Transverse colon (tissue), 4 donors: Measurements from ENCODE around the gene AACS. TPM values are rescaled to one million over a fixed set of nuclear protein-coding genes. Genes with fewer than 3 reads are reported as not detected.
A peak's percentile ranks its signal among the peaks of the same experiment; 100 is the strongest.

Experiments
- DNase-seq: peaks from one replicate; pipeline ENCODE4 v3.0.0-alpha.2; 2019
- H3K27ac ChIP-seq, 4 donors: fragments of 200-600 bp; sonication (generic); 2 replicates each; pipeline ENCODE4 v1.5.1; 2016 to 2018; ENCODE audit warnings: inconsistent platforms in 4 of 4
- H3K27me3 ChIP-seq: fragments of 200-600 bp; sonication (generic); 2 replicates; pipeline ENCODE4 v1.5.1; 2017; ENCODE audit warnings: inconsistent platforms
- H3K36me3 ChIP-seq, 4 donors: fragments of 200-600 bp; sonication (generic); 2 replicates each; pipeline ENCODE4 v1.5.1; 2017 to 2019; ENCODE audit warnings: inconsistent platforms in 4 of 4
- H3K4me1 ChIP-seq, 4 donors: fragments of 200-600 bp; sonication (generic); 2 replicates each; pipeline ENCODE4 v1.5.1; 2017 to 2020; ENCODE audit warnings: inconsistent platforms in 4 of 4
- H3K4me3 ChIP-seq, 4 donors: fragments of 200-600 bp; sonication (generic); 1 replicate in 1 of 4; 2 replicates in 3 of 4; pipeline versions ENCODE4 v1.5.1 to v1.6.1; 2017 to 2019; ENCODE audit warnings: inconsistent platforms in 4 of 4
- H3K9me3 ChIP-seq, 2 donors: fragments of 200-600 bp; sonication (generic); 2 replicates each; pipeline ENCODE4 v1.5.1; 2017 to 2019; ENCODE audit warnings: inconsistent platforms in 2 of 2
- EP300 ChIP-seq: sonication (generic); formaldehyde crosslinking; IDR thresholded peaks from one replicate; pipeline ENCODE4 v1.6.1; 2017; ENCODE audit warnings: antibody characterized with exemption, low read depth
- POLR2A ChIP-seq: fragments of 450-650 bp; IDR thresholded peaks from one replicate; pipeline ENCODE4 v1.6.1; 2016; ENCODE audit warnings: antibody characterized with exemption, mild to moderate bottlenecking, moderate library complexity
- POLR2AphosphoS5 ChIP-seq, 3 donors: sonication (generic); formaldehyde crosslinking; IDR thresholded peaks; one replicate each; pipeline ENCODE4 v1.6.1; 2016; ENCODE audit warnings: antibody characterized with exemption in 3 of 3
- whole genome bisulfite sequencing, 2 donors: methylation state at CpG; one replicate each; pipeline ENCODE4 v1.1.5; 2018; ENCODE audit warnings: low coverage in 1 of 2; 5-methylcytosine and 5-hydroxymethylcytosine counted together
- in situ Hi-C, 4 donors: fragments of 200-750 bp; cut with MboI; loops; one replicate each; pipeline versions ENCODE4 v1.15.0 to v1.15.1; 2017; ENCODE audit warnings: low sequenced_read_pairs in 3 of 4, low pct_ligation_motif_present in 1 of 4, low pct_unique_long_range_greater_than_20kb in 1 of 4
- intact Hi-C: fragments of 100-400 bp; cut with DNase I; formaldehyde crosslinking; loops from one replicate; pipeline ENCODE4 v1.15.1; 2023; ENCODE audit warnings: low total_unique reads
- total RNA-seq, 4 donors: library from RNA; depleted of rRNA; stranded (reverse); fragments of >200 nt; gene quantifications; one replicate each; pipeline ENCODE4 v1.1.0, GENCODE V29; 2016
- TF ChIP-seq, protein P1 (sequence below), 5 experiments: fragments of 200-600 bp in 3 of 5; fragments of 450-650 bp in 2 of 5; sonication (generic) in 3 of 5; IDR thresholded peaks; 1 replicate in 2 of 5; 2 replicates in 3 of 5; pipeline ENCODE4 v1.5.1; 2016 to 2017; ENCODE audit warnings: antibody characterized with exemption in 5 of 5, inconsistent platforms in 3 of 5, mild to moderate bottlenecking in 2 of 5, moderate library complexity in 1 of 5

The AACS gene
- total RNA-seq, 4 donors from 2014 or later = 18.5 to 33.7 (median 27.1) TPM

DNA sequence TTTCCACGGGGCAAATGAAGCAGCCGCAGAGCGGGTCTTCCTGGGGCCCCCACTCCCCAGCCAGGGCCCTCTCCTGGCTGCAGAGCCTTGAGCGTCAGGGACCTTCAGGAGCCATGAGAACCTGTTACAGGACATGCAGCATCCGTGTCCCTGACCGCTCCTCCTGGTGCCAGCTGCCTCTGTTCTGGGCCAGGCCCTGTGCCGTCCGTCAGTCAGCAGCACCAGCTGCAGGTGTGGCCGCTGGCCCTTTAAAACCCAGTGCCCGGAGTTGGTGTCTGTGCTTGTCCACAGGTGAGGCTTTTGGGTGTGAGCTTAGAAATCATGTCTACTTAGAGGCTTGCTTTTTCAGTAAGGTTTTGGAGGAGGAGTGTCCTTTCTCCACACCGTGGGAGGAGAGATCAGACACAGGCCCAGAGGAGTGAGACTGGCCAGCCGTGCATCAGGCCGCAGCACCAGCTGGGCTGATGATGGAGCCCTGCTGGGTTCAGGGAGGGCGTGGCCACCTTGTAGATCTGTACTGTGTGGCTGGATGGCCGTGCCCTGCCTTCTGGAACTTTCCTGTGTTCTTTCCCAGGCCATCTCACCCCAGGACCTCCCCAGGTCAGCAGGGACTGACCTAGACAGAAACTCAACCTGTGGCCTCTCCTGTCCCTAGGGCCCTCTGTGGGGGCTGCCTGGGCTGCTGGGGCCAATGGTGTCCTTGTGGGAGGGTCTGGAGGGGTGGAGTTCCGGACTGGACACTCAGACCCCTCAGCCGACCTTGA, 27.1 kb downstream of the AACS start:
- DNase-seq = no peak
- H3K4me3 ChIP-seq = no peak overlapping the region
- intact Hi-C loops = no loop called here

DNA sequence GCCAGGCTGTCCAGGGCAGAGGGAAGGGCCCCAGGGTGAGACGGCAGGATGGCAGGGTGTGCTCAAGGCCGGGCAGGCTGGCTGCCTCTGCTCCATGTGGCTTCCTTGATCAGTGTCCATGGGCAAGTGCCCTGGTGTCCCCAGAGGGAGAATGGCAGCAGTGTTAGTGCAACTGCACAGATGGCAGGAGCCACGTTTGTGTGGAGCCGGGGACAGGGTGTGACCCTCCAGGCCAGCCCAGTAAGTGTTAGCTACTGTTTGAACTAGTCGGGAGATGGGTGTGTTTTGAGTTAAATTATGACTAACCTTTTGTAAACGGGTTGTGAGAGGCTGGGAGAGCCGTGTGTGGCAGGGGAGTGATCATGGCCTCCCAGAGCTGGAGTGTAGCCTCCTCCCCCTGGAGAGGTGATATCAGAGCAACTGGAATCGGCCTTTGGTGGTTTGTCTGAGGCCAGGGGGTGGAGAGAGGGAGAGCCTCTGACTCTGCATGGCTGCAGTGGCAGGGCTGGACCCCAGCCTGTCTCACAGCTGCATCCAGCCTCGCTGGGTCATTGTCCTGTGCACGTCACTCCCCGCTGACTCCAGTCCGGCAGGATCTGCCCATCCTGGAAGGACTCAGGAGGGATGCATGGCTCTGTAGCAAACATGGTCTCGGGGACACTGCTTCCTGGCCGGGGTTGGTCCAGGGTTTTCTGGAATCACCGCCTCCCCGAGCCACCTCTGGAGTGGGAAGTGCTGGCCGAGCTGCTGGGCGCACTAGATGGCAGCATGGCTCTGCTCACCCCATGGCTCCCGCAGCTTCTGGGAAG, 27.8 kb downstream of the AACS start:
- H3K4me3 ChIP-seq = no peak overlapping the region

More for the DNA sequence above, 27.1 kb downstream of the AACS start:
- H3K27ac ChIP-seq = peak overlapping the region; percentile 60 to 79 (median 72)
- H3K36me3 ChIP-seq = no peaks in the 10 kb centered on the region
- TF ChIP-seq POLR2AphosphoS5 (IDR thresholded peaks at IDR 0.05) = no peak
- no peak for TF ChIP-seq EP300
- TF ChIP-seq POLR2A = no peak
- in situ Hi-C loops = no loop called here
- peaks cover 0 to 18% (median 14%) of the 10 kb centered on the region in 4 donors for H3K4me1 ChIP-seq
- no peaks in the 10 kb centered on the region for H3K27me3 ChIP-seq
- no peaks in the 10 kb centered on the region for H3K9me3 ChIP-seq
- WGBS, 2 donors = 80% methylated on average over 15 of the region's 17 CpGs; no CpG with 5 or more reads in 1 of the 2 donors

DNA sequence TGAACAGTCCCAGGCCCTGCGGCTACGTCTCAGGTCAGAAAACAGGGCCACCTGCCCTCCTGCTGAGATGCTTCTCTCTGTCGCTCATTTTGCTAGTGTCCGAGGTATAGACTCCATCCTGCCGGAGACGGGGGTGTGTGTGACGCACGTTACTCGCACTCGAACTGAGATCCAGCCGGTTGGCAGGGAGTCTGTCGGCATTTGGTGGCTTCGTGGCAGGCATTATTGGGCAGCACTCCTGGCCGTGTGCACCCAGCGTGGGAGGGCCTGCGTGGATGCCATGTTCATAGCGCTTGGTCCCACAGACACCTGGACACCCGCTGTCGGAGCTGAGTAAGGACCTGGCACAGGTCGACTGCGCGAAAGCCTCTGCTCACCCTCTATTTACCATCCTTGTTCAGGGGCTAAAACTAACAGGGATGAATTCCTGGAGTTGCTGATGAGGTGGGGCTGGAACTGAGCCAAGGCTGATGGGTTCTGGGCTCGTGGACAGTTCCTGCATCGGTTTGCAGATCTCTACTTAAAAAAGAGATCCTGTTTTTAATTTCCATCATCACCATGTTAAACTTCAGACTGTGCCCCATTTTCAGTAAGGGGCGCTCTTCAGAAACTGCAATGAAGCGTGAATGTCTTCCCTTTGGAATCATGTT, 28.6 kb downstream of the AACS start:
- TF ChIP-seq EP300 = no peak
- no peak for TF ChIP-seq POLR2AphosphoS5 (IDR thresholded peaks at IDR 0.05)
- TF ChIP-seq, protein P1, sequence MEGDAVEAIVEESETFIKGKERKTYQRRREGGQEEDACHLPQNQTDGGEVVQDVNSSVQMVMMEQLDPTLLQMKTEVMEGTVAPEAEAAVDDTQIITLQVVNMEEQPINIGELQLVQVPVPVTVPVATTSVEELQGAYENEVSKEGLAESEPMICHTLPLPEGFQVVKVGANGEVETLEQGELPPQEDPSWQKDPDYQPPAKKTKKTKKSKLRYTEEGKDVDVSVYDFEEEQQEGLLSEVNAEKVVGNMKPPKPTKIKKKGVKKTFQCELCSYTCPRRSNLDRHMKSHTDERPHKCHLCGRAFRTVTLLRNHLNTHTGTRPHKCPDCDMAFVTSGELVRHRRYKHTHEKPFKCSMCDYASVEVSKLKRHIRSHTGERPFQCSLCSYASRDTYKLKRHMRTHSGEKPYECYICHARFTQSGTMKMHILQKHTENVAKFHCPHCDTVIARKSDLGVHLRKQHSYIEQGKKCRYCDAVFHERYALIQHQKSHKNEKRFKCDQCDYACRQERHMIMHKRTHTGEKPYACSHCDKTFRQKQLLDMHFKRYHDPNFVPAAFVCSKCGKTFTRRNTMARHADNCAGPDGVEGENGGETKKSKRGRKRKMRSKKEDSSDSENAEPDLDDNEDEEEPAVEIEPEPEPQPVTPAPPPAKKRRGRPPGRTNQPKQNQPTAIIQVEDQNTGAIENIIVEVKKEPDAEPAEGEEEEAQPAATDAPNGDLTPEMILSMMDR (IDR thresholded peaks at IDR 0.05) = no peak
- no peak for TF ChIP-seq POLR2A
- no peak overlapping the region for H3K4me3 ChIP-seq
- in situ Hi-C loops = no loop called here
- DNase-seq = no peak
- intact Hi-C loops = no loop called here
- H3K9me3 ChIP-seq = no peaks in the 10 kb centered on the region
- no peaks in the 10 kb centered on the region for H3K27me3 ChIP-seq
- WGBS, 2 donors = 90 to 100% methylated on average over 1 to 17 of the region's 26 CpGs
- peak overlapping the region; percentile 60 to 79 (median 72) for H3K27ac ChIP-seq
- H3K4me1 ChIP-seq = peaks cover 0 to 18% (median 14%) of the 10 kb centered on the region in 4 donors
- H3K36me3 ChIP-seq = no peaks in the 10 kb centered on the region

More for the DNA sequence above, 27.8 kb downstream of the AACS start:
- no peaks in the 10 kb centered on the region for H3K36me3 ChIP-seq
- no peaks in the 10 kb centered on the region for H3K27me3 ChIP-seq
- intact Hi-C loops (no loop called here), in situ Hi-C loops (no loop called here)
- DNase-seq = peak; percentile 62
- H3K9me3 ChIP-seq = no peaks in the 10 kb centered on the region
- TF ChIP-seq EP300 = no peak
- TF ChIP-seq, protein P1 (IDR thresholded peaks at IDR 0.05) = peak in 1 of 5 experiments; percentile 22
- TF ChIP-seq POLR2AphosphoS5 (IDR thresholded peaks at IDR 0.05) = peak in 1 of 3 donors; percentile 27
- peak; percentile 44 for TF ChIP-seq POLR2A
- 54% methylated on average over 16 of the region's 19 CpGs; no CpG with 5 or more reads in 1 of the 2 donors for WGBS, 2 donors
- peak overlapping the region; percentile 60 to 79 (median 72) for H3K27ac ChIP-seq
- H3K4me1 ChIP-seq = peaks cover 0 to 18% (median 14%) of the 10 kb centered on the region in 4 donors

DNA sequence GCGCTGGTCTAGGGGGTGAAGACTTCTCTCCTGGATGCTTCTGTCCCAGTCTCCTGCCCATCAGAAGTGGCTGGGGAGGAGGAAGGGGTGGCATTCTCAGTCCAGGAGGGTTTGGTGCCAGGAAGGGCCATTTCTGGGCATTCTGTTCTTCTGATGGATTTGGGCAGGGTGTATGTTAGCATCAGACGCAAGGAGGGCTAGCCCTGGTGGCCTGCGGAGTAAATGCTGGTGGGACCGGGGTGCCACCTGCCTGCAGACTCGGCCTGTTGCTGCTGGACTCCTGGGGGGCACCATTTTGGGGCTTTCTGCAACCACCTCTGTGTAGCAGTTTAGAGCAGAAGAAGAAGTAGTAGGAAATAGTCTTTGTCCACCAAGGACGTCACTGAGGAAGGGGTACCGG, 31.7 kb downstream of the AACS start:
- H3K27me3 ChIP-seq = no peaks in the 10 kb centered on the region
- in situ Hi-C loops (no loop called here), intact Hi-C loops (no loop called here)
- peaks cover 0 to 18% (median 14%) of the 10 kb centered on the region in 4 donors for H3K4me1 ChIP-seq
- H3K9me3 ChIP-seq = no peaks in the 10 kb centered on the region
- no peak overlapping the region for H3K27ac ChIP-seq
- H3K36me3 ChIP-seq = no peaks in the 10 kb centered on the region
- TF ChIP-seq EP300 (no peak), POLR2A (no peak), POLR2AphosphoS5 (IDR thresholded peaks at IDR 0.05) (no peak)
- TF ChIP-seq, protein P1 (IDR thresholded peaks at IDR 0.05) = no peak
- DNase-seq = no peak
- H3K4me3 ChIP-seq = no peak overlapping the region
- WGBS, 2 donors = 96 to 100% methylated on average over 1 to 7 of the region's 7 CpGs
